HEK293 (cell line): ENCODE results near the gene CDCP2.

Experiments
- CTCF ChIA-PET: fragments of 350-600 bp; formaldehyde crosslinking; extraction: SDS; loops from one replicate; lab custom pipeline; 2021; ENCODE audit warnings: antibody characterized with exemption; lab: Yijun Ruan, JAX
- POLR2A ChIA-PET: fragments of 300-600 bp; formaldehyde crosslinking; extraction: SDS; loops from one replicate; lab custom pipeline; 2020; ENCODE audit warnings: antibody characterized with exemption, inconsistent platforms; lab: Yijun Ruan, JAX
- H3K27ac ChIP-seq: fragments of 200-500 bp; sonication (Bioruptor generic); 2 replicates; pipeline ENCODE4 v1.5.1; 2014; ENCODE audit warnings: low read depth, low read length, control low read depth, inconsistent platforms; ENCODE audit errors: extremely low read depth
- H3K36me3 ChIP-seq, 2 experiments: fragments of 200-500 bp in 1 of 2; sonication (Bioruptor generic) in 1 of 2; 1 replicate in 1 of 2; 2 replicates in 1 of 2; pipeline ENCODE4 v1.5.1; 2014 to 2017; ENCODE audit warnings: inconsistent platforms in 2 of 2, low read length in 2 of 2; ENCODE audit not compliant: control insufficient read depth in 2 of 2, insufficient read depth in 1 of 2
- H3K4me1 ChIP-seq: fragments of 200-500 bp; sonication (Bioruptor generic); 2 replicates; pipeline ENCODE4 v1.5.1; 2014; ENCODE audit warnings: mild to moderate bottlenecking, low read length, inconsistent platforms; ENCODE audit not compliant: control insufficient read depth, insufficient read depth
- H3K4me3 ChIP-seq: 2 replicates; pipeline ENCODE4 v1.5.1; 2011; ENCODE audit warnings: low read depth, mild to moderate bottlenecking, control low read depth, low read length, moderate library complexity
- H3K9me3 ChIP-seq: fragments of 200-500 bp; sonication (Bioruptor generic); 2 replicates; pipeline ENCODE4 v1.5.1; 2014; ENCODE audit warnings: low read depth, low read length, inconsistent platforms; ENCODE audit not compliant: control insufficient read depth, insufficient read depth
- EGR2 ChIP-seq: fragments of 450-650 bp; formaldehyde crosslinking; IDR thresholded peaks from 2 replicates; pipeline ENCODE4 v1.5.1; 2016; ENCODE audit warnings: low read depth, missing biosample characterization, missing genetic modification characterization
- ELK4 ChIP-seq: IDR thresholded peaks from 2 replicates; pipeline ENCODE4 v1.6.1; 2011; ENCODE audit warnings: mild to moderate bottlenecking, low read depth, low read length, borderline replicate concordance
- GLIS2 ChIP-seq: fragments of 450-650 bp; formaldehyde crosslinking; IDR thresholded peaks from 2 replicates; pipeline ENCODE4 v1.5.1; 2016; ENCODE audit warnings: missing biosample characterization, missing genetic modification characterization
- KLF1 ChIP-seq: fragments of 450-650 bp; formaldehyde crosslinking; IDR thresholded peaks from 2 replicates; pipeline ENCODE4 v1.5.1; 2016; ENCODE audit warnings: missing biosample characterization, missing genetic modification characterization
- KLF7 ChIP-seq: fragments of 450-650 bp; formaldehyde crosslinking; IDR thresholded peaks from 2 replicates; pipeline ENCODE4 v1.5.1; 2016; ENCODE audit warnings: missing biosample characterization, missing genetic modification characterization, borderline replicate concordance
- OVOL3 ChIP-seq: fragments of 450-650 bp; formaldehyde crosslinking; IDR thresholded peaks from 2 replicates; pipeline ENCODE4 v1.5.1; 2016; ENCODE audit warnings: missing biosample characterization, missing genetic modification characterization
- SP7 ChIP-seq: fragments of 450-650 bp; formaldehyde crosslinking; IDR thresholded peaks from 2 replicates; pipeline ENCODE4 v1.5.1; 2016; ENCODE audit warnings: missing biosample characterization, missing genetic modification characterization
- TRIM28 ChIP-seq: IDR thresholded peaks from 2 replicates; pipeline ENCODE4 v1.6.1; 2011; ENCODE audit warnings: low read length, control low read depth, borderline replicate concordance
- ZBTB17 ChIP-seq: fragments of 450-650 bp; formaldehyde crosslinking; IDR thresholded peaks from 2 replicates; pipeline ENCODE4 v1.5.1; 2016; ENCODE audit warnings: missing biosample characterization, missing genetic modification characterization
- ZFHX2 ChIP-seq: fragments of 450-650 bp; formaldehyde crosslinking; conservative IDR thresholded peaks from 2 replicates; pipeline ENCODE4 v1.5.1; 2016; ENCODE audit warnings: missing biosample characterization, missing genetic modification characterization
- ZFP37 ChIP-seq: fragments of 450-650 bp; formaldehyde crosslinking; IDR thresholded peaks from 2 replicates; pipeline ENCODE4 v1.5.1; 2016; ENCODE audit warnings: missing biosample characterization, missing genetic modification characterization
- ZIC2 ChIP-seq: fragments of 450-650 bp; formaldehyde crosslinking; IDR thresholded peaks from 2 replicates; pipeline ENCODE4 v1.5.1; 2016; ENCODE audit warnings: missing biosample characterization, missing genetic modification characterization
- ZNF214 ChIP-seq: fragments of 450-650 bp; formaldehyde crosslinking; IDR thresholded peaks from 2 replicates; pipeline ENCODE4 v1.5.1; 2017; ENCODE audit warnings: missing biosample characterization, mild to moderate bottlenecking, missing genetic modification characterization, borderline replicate concordance
- ZNF335 ChIP-seq: fragments of 450-650 bp; formaldehyde crosslinking; conservative IDR thresholded peaks from 2 replicates; pipeline ENCODE4 v1.5.1; 2016; ENCODE audit warnings: missing biosample characterization, missing genetic modification characterization
- ZNF394 ChIP-seq: fragments of 450-650 bp; formaldehyde crosslinking; IDR thresholded peaks from 2 replicates; pipeline ENCODE4 v1.5.1; 2016; ENCODE audit warnings: missing biosample characterization, missing genetic modification characterization, mild to moderate bottlenecking, moderate library complexity, borderline replicate concordance
- ZNF404 ChIP-seq: fragments of 450-650 bp; formaldehyde crosslinking; IDR thresholded peaks from 2 replicates; pipeline ENCODE4 v1.5.1; 2017; ENCODE audit warnings: missing biosample characterization, missing genetic modification characterization
- ZNF514 ChIP-seq: fragments of 450-650 bp; formaldehyde crosslinking; IDR thresholded peaks from 2 replicates; pipeline ENCODE4 v1.5.1; 2016; ENCODE audit warnings: missing biosample characterization, missing genetic modification characterization
- ZNF548 ChIP-seq: fragments of 450-650 bp; formaldehyde crosslinking; IDR thresholded peaks from 2 replicates; pipeline ENCODE4 v1.5.1; 2016; ENCODE audit warnings: missing biosample characterization, missing genetic modification characterization
- ZNF549 ChIP-seq: fragments of 450-650 bp; IDR thresholded peaks from 2 replicates; pipeline ENCODE4 v1.5.1; 2018; ENCODE audit warnings: missing biosample characterization, missing genetic modification characterization, mild to moderate bottlenecking, inconsistent platforms, moderate library complexity
- ZNF600 ChIP-seq: fragments of 450-650 bp; formaldehyde crosslinking; IDR thresholded peaks from 2 replicates; pipeline ENCODE4 v1.5.1; 2016; ENCODE audit warnings: missing biosample characterization, missing genetic modification characterization
- ZNF654 ChIP-seq: fragments of 450-650 bp; formaldehyde crosslinking; IDR thresholded peaks from 2 replicates; pipeline ENCODE4 v1.5.1; 2016; ENCODE audit warnings: low read depth, missing biosample characterization, missing genetic modification characterization
- ZSCAN23 ChIP-seq: fragments of 450-650 bp; formaldehyde crosslinking; IDR thresholded peaks from 2 replicates; pipeline ENCODE4 v1.5.1; 2016; ENCODE audit warnings: missing biosample characterization, missing genetic modification characterization
- ZSCAN30 ChIP-seq: fragments of 450-650 bp; IDR thresholded peaks from 2 replicates; pipeline ENCODE4 v1.5.1; 2018; ENCODE audit warnings: missing biosample characterization, mild to moderate bottlenecking, missing genetic modification characterization, moderate library complexity
- TF ChIP-seq, protein P1 (sequence below): fragments of 450-650 bp; formaldehyde crosslinking; optimal IDR thresholded peaks from 2 replicates; pipeline ENCODE3; 2016; ENCODE audit warnings: missing biosample characterization, mild to moderate bottlenecking, missing genetic modification characterization
- TF ChIP-seq, protein P2 (sequence below): fragments of 450-650 bp; formaldehyde crosslinking; IDR thresholded peaks from 2 replicates; pipeline ENCODE4 v1.5.1; 2016; ENCODE audit warnings: missing biosample characterization, missing genetic modification characterization

CDCP2 gene

DNA sequence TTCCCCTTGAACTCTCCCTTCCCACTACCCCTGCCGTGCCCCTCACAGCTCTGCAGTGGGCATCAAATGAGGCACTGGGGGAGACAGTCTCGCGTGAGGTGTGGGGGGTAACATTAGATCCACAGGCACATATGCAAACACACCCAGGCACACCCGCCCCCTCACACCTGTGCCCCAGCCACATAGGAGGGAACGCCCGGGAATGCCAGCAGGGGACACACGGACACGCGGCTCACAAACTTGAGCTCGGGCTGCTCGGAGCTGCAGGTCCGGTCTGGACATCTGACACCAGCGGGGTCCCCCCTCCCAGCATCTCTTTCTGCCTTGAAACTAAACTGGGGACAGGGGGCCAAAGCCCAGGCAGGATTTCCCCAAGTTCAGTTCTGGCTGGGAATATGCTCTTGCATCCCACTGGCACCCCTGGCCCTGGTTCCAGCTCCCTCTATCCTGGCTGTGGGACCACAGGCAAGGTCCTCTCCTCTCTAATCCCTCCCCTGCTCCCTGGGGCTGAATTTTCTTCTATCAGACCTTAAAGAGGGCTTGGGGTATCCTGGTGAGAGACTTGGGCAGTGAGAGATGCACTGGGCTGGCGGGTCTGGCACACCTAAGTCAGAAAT, 30.6 kb downstream of the CDCP2 start:
- Histone ChIP-seq H3K9me3 (no peaks in the 10 kb centered on the region), H3K4me3 (no peak overlapping the region), H3K4me1 (no peaks in the 10 kb centered on the region), H3K36me3 (no peaks in the 10 kb centered on the region), H3K27ac (no peak overlapping the region)
- ChIA-PET POLR2A (interaction anchor here (1.0 to 1.6 kb wide), 2 partner anchors 78 to 284 kb away, joined by 3 to 7 read pairs; partner anchors contain the start of genes CYB5RL, MRPL37 and SSBP3), CTCF (interaction anchor here (0.6 to 1.6 kb wide), 17 partner anchors 9 to 688 kb away, joined by 3 to 9 read pairs (median 3); no protein-coding TSS in a partner anchor)
- peak; percentile 54; the same call in 1 of the 2 replicates for TF ChIP-seq EGR2 (tag by site-specific recombination)
- TF ChIP-seq ZFHX2 (tag by site-specific recombination) = peak; percentile 63
- TF ChIP-seq, protein P1, sequence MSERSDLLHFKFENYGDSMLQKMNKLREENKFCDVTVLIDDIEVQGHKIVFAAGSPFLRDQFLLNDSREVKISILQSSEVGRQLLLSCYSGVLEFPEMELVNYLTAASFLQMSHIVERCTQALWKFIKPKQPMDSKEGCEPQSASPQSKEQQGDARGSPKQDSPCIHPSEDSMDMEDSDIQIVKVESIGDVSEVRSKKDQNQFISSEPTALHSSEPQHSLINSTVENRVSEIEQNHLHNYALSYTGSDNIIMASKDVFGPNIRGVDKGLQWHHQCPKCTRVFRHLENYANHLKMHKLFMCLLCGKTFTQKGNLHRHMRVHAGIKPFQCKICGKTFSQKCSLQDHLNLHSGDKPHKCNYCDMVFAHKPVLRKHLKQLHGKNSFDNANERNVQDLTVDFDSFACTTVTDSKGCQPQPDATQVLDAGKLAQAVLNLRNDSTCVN = peak; percentile 18
- TF ChIP-seq SP7 = no peak
- TF ChIP-seq ZNF335 (tag by site-specific recombination) = peak; percentile 10
- TF ChIP-seq ZIC2 (tag by site-specific recombination) = peak; percentile 24
- peak; percentile 33 for TF ChIP-seq GLIS2
- no peak for TF ChIP-seq ZNF514
- TF ChIP-seq, protein P2, sequence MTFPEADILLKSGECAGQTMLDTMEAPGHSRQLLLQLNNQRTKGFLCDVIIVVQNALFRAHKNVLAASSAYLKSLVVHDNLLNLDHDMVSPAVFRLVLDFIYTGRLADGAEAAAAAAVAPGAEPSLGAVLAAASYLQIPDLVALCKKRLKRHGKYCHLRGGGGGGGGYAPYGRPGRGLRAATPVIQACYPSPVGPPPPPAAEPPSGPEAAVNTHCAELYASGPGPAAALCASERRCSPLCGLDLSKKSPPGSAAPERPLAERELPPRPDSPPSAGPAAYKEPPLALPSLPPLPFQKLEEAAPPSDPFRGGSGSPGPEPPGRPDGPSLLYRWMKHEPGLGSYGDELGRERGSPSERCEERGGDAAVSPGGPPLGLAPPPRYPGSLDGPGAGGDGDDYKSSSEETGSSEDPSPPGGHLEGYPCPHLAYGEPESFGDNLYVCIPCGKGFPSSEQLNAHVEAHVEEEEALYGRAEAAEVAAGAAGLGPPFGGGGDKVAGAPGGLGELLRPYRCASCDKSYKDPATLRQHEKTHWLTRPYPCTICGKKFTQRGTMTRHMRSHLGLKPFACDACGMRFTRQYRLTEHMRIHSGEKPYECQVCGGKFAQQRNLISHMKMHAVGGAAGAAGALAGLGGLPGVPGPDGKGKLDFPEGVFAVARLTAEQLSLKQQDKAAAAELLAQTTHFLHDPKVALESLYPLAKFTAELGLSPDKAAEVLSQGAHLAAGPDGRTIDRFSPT = peak; percentile 40; the same call in 1 of the 2 replicates
- TF ChIP-seq OVOL3 (tag by site-specific recombination) = no peak
- TF ChIP-seq KLF1 = peak; percentile 50

DNA sequence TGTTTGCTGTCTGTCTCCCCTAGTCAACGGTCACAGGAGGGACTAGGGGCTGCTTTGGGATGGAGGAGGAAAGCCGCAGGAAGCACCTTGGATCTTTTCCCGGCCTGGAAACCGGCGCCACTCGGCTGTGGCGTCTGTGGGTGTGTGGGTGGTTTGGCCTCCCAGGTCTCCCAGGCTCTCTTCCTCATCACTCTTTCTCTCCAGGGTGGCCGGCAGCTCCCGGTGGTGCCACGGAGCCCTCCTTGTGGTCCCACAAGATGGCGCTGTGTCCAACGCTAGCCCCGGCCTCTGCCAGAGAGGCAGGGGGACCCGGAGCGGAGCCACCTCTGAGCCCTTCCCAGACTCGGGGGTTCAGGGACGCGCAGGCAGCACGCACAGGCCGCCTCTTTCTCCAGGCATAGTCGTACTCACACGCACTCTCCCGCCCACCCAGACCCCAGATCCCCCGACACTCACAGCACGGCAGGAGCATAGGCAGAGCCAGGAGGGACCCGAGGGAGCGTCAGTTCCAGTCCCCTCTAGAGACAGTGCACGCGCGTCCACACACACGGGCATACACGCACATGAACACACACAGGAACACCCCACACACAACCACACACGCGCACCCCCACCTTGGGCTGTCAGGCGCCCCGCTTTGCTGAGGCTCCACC, 31.2 kb downstream of the CDCP2 start:
- H3K27ac ChIP-seq = no peak overlapping the region
- H3K9me3 ChIP-seq = no peaks in the 10 kb centered on the region
- POLR2A ChIA-PET = interaction anchor here (1.0 to 1.6 kb wide), 2 partner anchors 78 to 285 kb away, joined by 3 to 7 read pairs; partner anchors contain the start of genes CYB5RL, MRPL37 and SSBP3
- H3K4me1 ChIP-seq = no peaks in the 10 kb centered on the region
- CTCF ChIA-PET = interaction anchor here (0.5 to 1.5 kb wide), 22 partner anchors 8 to 893 kb away, joined by 3 to 9 read pairs (median 3); no protein-coding TSS in a partner anchor
- no peak overlapping the region; the same call in 1 of the 2 replicates for H3K4me3 ChIP-seq
- H3K36me3 ChIP-seq = no peaks in the 10 kb centered on the region
- TF ChIP-seq ZBTB17 (tag by site-specific recombination) (peak; percentile 78), ZNF394 (tag by site-specific recombination) (no peak), ZNF549 (tag by site-specific recombination) (no peak), ZFP37 (peak; percentile 50; the same call in 1 of the 2 replicates), ZSCAN23 (no peak), ZSCAN30 (tag by site-specific recombination) (peak; percentile 84), ZNF404 (tag by site-specific recombination) (no peak), ZNF335 (tag by site-specific recombination) (peak; percentile 83; the same call in 1 of the 2 replicates), ZNF600 (0 out of 2 replicates have a peak, but pooled peaks have one; percentile 44), ZNF548 (tag by site-specific recombination) (no peak), KLF7 (no peak), TRIM28 (no peak), ELK4 (no peak), ZNF214 (tag by site-specific recombination) (no peak), ZNF654 (peak; percentile 81), EGR2 (tag by site-specific recombination) (peak; percentile 43; the same call in 1 of the 2 replicates)
- TF ChIP-seq, protein P2 = no peak
- TF ChIP-seq, protein P1 = peak; percentile 59
